Measurements from ENCODE around the gene ELP1.

The ELP1 gene

GRCh38 chr9:108880738-108881316 is 53.1 kb downstream of the ELP1 start:
- no peak for DNase-seq

GRCh38 chr9:108877524-108877923 is 56.4 kb downstream of the ELP1 start:
- DNase-seq, result no peak

GRCh38 chr9:108876425-108876824 is 57.5 kb downstream of the ELP1 start:
- no peak for DNase-seq

GRCh38 chr9:108874058-108874788 is 59.7 kb downstream of the ELP1 start:
- no peak for DNase-seq

- no peak for DNase-seq
Observed at GRCh38 chr9:108869092-108869725, 64.7 kb downstream of the ELP1 start.

- no peak for DNase-seq
Observed at GRCh38 chr9:108867829-108868228, 66.1 kb downstream of the ELP1 start.

GRCh38 chr9:108867116-108867515 is 66.8 kb downstream of the ELP1 start:
- DNase-seq, result no peak

GRCh38 chr9:108866001-108866420 is 67.9 kb downstream of the ELP1 start:
- DNase-seq, result no peak

GRCh38 chr9:108865037-108865436 is 68.9 kb downstream of the ELP1 start:
- DNase-seq, result no peak

- DNase-seq, result no peak
Observed at GRCh38 chr9:108864446-108864845, 69.5 kb downstream of the ELP1 start.

- no peak for DNase-seq
Observed at GRCh38 chr9:108863891-108864290, 70.0 kb downstream of the ELP1 start.

GRCh38 chr9:108861997-108862396 is 71.9 kb downstream of the ELP1 start, which contains the start of gene ACTL7A:
Gene ACTL7A (plus strand): TSS chr9:108862266. CDS start chr9:108862323, 57 bp downstream.
- DNase-seq, result no peak

- DNase-seq, result no peak
Observed at GRCh38 chr9:108861464-108861863, 72.5 kb downstream of the ELP1 start.

GRCh38 chr9:108860764-108861163 is 73.2 kb downstream of the ELP1 start:
- DNase-seq, result no peak

GRCh38 chr9:108860354-108860753 is 73.6 kb downstream of the ELP1 start:
- DNase-seq, result no peak

- peak; percentile 6 for DNase-seq
Observed at GRCh38 chr9:108859459-108860114, 74.3 kb downstream of the ELP1 start.

GRCh38 chr9:108857572-108857971 is 76.4 kb downstream of the ELP1 start:
- DNase-seq, result no peak

- no peak for DNase-seq
Observed at GRCh38 chr9:108855888-108856287, 78.0 kb downstream of the ELP1 start, which contains the start of gene ACTL7B. Gene ACTL7B (minus strand): TSS chr9:108855986. CDS start chr9:108855930, 56 bp downstream.

- DNase-seq, result no peak
Observed at GRCh38 chr9:108855529-108855886, 78.4 kb downstream of the ELP1 start.

GRCh38 chr9:108854641-108855528 is 79.0 kb downstream of the ELP1 start:
- no peak for DNase-seq

GRCh38 chr9:108854094-108854493 is 79.8 kb downstream of the ELP1 start:
- no peak for DNase-seq

GRCh38 chr9:108852079-108852478 is 81.8 kb downstream of the ELP1 start:
- no peak for DNase-seq

GRCh38 chr9:108851138-108851537 is 82.8 kb downstream of the ELP1 start:
- no peak for DNase-seq
